Measurements from ENCODE around the gene FAM76A.

Gene FAM76A

DNA sequence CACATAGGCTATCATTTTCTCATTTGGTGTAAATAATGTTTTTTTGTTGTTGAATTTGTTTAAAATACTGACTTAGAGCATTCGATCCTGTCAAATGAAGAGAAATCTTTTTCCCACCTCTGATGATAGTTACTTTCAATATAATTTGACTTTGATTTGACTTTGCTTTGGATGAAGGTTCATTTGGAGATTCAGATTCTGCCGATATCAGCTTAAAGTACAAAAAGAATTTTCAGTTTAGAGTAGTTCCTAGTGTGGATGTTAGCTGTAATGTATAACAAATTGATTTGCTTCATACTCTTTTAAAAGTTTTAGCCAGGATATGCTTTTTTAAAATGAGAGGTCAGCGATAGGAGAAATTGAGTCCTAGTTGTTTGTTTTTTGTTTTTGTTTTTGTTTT, 57.2 kb downstream of the FAM76A start:
- TF ChIP-seq RAD21 (IDR thresholded peaks at IDR 0.05; ENCODE audit: low read depth) (no peak), YY1 (IDR thresholded peaks at IDR 0.05; ENCODE audit: low read depth) (no peak), FOXM1 (IDR thresholded peaks at IDR 0.05; ENCODE audit: borderline replicate concordance, low read depth) (no peak), ZBTB7A (IDR thresholded peaks at IDR 0.05; ENCODE audit: low read depth) (no peak), NFIC (IDR thresholded peaks at IDR 0.05) (no peak), TCF12 (IDR thresholded peaks at IDR 0.05; ENCODE audit: low read depth) (no peak), TEAD4 (IDR thresholded peaks at IDR 0.05) (no peak), CEBPB (IDR thresholded peaks at IDR 0.05) (no peak), EGR1 (IDR thresholded peaks at IDR 0.05) (no peak), TAF1 (IDR thresholded peaks at IDR 0.05; ENCODE audit: low read depth) (no peak), CREB1 (IDR thresholded peaks at IDR 0.05; ENCODE audit: low read depth) (no peak), EP300 (IDR thresholded peaks at IDR 0.05; ENCODE audit: borderline replicate concordance) (no peak)
- TF ChIP-seq, protein P1, sequence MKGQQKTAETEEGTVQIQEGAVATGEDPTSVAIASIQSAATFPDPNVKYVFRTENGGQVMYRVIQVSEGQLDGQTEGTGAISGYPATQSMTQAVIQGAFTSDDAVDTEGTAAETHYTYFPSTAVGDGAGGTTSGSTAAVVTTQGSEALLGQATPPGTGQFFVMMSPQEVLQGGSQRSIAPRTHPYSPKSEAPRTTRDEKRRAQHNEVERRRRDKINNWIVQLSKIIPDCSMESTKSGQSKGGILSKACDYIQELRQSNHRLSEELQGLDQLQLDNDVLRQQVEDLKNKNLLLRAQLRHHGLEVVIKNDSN (IDR thresholded peaks at IDR 0.05) = no peak
- TF ChIP-seq, protein P2, sequence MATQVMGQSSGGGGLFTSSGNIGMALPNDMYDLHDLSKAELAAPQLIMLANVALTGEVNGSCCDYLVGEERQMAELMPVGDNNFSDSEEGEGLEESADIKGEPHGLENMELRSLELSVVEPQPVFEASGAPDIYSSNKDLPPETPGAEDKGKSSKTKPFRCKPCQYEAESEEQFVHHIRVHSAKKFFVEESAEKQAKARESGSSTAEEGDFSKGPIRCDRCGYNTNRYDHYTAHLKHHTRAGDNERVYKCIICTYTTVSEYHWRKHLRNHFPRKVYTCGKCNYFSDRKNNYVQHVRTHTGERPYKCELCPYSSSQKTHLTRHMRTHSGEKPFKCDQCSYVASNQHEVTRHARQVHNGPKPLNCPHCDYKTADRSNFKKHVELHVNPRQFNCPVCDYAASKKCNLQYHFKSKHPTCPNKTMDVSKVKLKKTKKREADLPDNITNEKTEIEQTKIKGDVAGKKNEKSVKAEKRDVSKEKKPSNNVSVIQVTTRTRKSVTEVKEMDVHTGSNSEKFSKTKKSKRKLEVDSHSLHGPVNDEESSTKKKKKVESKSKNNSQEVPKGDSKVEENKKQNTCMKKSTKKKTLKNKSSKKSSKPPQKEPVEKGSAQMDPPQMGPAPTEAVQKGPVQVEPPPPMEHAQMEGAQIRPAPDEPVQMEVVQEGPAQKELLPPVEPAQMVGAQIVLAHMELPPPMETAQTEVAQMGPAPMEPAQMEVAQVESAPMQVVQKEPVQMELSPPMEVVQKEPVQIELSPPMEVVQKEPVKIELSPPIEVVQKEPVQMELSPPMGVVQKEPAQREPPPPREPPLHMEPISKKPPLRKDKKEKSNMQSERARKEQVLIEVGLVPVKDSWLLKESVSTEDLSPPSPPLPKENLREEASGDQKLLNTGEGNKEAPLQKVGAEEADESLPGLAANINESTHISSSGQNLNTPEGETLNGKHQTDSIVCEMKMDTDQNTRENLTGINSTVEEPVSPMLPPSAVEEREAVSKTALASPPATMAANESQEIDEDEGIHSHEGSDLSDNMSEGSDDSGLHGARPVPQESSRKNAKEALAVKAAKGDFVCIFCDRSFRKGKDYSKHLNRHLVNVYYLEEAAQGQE (IDR thresholded peaks at IDR 0.05; ENCODE audit: low read depth) = no peak
- TF ChIP-seq, protein P3, sequence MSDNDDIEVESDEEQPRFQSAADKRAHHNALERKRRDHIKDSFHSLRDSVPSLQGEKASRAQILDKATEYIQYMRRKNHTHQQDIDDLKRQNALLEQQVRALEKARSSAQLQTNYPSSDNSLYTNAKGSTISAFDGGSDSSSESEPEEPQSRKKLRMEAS (IDR thresholded peaks at IDR 0.05) = no peak

DNA sequence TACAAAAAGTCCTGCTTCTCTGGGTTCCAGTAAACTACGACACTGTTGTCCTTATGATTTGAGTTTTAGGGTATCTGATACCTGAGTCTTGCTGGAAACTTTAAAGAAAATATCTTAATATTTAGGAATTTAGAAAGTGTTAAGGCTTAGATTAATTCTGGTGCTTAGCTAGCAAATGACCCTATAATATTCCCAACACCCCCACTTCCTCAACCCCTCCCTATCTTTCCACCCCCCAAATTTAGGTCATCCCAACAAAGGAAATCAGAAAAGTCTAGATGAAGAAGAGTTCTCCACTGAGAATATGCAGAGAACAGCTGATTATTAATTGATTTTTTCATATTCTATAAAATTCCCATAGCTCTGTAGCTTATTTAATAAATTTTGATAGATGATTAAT, 58.9 kb downstream of the FAM76A start:
- TF ChIP-seq NFIC (IDR thresholded peaks at IDR 0.05) (no peak), EP300 (IDR thresholded peaks at IDR 0.05; ENCODE audit: borderline replicate concordance) (no peak), TAF1 (IDR thresholded peaks at IDR 0.05; ENCODE audit: low read depth) (no peak), ZBTB7A (IDR thresholded peaks at IDR 0.05; ENCODE audit: low read depth) (no peak), FOXM1 (IDR thresholded peaks at IDR 0.05; ENCODE audit: borderline replicate concordance, low read depth) (no peak), RAD21 (IDR thresholded peaks at IDR 0.05; ENCODE audit: low read depth) (no peak)
- TF ChIP-seq, protein P3 (IDR thresholded peaks at IDR 0.05) = no peak
- TF ChIP-seq, protein P1 (IDR thresholded peaks at IDR 0.05) = no peak
- TF ChIP-seq, protein P2 (IDR thresholded peaks at IDR 0.05; ENCODE audit: low read depth) = no peak

DNA sequence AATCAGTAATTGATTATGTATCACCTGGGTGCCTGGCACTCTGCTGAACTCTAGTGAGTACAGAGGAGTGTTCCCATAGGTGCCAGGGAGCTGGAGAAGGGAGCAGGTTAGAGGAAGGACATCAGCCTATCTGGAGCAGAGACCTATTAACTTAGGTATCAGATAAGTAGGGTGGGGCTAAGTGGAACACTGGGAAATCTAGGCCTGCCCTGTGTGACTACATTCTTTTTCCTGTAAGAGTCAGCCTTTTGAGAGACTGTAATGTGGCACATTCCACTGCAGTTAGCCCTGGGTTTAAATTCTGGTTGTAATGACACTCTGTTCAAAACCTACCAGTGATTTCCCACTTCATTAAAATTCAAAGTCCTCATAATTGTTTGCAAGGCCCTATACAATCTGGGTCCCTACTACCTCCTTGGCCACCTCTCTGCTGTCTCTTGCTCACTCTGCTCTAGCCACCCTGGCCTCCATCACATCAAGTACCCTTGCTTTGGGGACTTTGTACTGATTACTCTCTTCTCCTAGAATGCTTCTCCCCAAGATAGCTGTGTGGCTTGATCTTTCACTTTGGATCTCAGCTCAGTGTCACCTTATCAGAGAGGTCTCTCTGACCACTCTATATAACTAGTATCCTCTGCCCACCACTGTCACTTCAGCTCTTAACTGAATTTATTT, 60.2 kb downstream of the FAM76A start:
- TF ChIP-seq, protein P2 (IDR thresholded peaks at IDR 0.05; ENCODE audit: low read depth) = no peak
- TF ChIP-seq EGR1 (IDR thresholded peaks at IDR 0.05) (no peak), RAD21 (IDR thresholded peaks at IDR 0.05; ENCODE audit: low read depth) (no peak)

DNA sequence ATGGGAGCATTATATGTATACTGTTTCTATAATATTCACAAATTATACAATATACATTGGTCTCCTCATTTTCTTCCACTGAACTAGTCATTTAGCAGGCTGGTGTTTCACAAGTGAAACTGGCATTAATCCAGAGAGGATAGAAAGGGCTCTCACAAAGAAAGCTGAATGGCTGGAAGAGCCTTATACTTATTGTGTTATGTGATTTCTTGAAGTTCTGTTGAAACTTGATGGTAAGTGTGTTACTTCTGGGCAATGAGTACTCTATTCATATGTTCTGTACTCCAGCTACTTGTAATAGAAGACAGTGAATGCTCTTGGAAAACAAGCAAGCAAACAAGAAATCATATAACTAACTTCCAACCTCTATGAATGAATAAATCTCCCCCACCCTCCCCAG, 62.1 kb downstream of the FAM76A start:
- TF ChIP-seq YY1 (IDR thresholded peaks at IDR 0.05; ENCODE audit: low read depth) (no peak), RAD21 (IDR thresholded peaks at IDR 0.05; ENCODE audit: low read depth) (no peak), CREB1 (IDR thresholded peaks at IDR 0.05; ENCODE audit: low read depth) (no peak), TEAD4 (IDR thresholded peaks at IDR 0.05) (no peak), EGR1 (IDR thresholded peaks at IDR 0.05) (no peak), ZBTB7A (IDR thresholded peaks at IDR 0.05; ENCODE audit: low read depth) (no peak)

DNA sequence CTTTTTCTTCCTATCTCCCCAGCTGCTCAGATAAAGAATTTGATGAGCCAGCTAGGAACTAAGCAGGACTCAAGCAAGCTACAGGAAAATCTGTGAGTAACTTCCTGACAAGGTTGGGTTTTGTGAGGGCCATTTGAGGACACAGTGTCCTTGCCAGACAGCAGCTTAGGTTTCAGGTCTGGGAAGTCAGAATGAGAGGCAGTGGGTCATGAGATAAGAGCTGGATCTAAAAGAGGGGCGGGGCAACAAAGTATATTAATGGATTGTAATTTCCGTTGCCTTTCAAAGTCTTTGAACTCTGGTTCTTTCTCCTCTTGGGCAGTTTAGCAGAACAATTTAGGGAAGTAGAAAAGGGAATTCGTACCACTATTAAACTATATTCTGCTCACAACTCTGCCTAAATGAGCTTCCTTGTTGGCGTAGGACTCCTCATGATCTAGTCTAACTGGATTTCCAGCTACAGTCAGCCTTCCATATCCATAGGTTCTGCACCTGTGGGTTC, 63.8 kb downstream of the FAM76A start:
- TF ChIP-seq CEBPB (IDR thresholded peaks at IDR 0.05) = no peak
- TF ChIP-seq NFIC (IDR thresholded peaks at IDR 0.05) = no peak
- TF ChIP-seq, protein P3 (IDR thresholded peaks at IDR 0.05) = no peak
- TF ChIP-seq FOXM1 (IDR thresholded peaks at IDR 0.05; ENCODE audit: borderline replicate concordance, low read depth) = no peak
- no peak for TF ChIP-seq TEAD4 (IDR thresholded peaks at IDR 0.05)
- TF ChIP-seq YY1 (IDR thresholded peaks at IDR 0.05; ENCODE audit: low read depth) = no peak
- TF ChIP-seq EGR1 (IDR thresholded peaks at IDR 0.05) = no peak
- TF ChIP-seq CREB1 (IDR thresholded peaks at IDR 0.05; ENCODE audit: low read depth) = no peak
- TF ChIP-seq, protein P2 (IDR thresholded peaks at IDR 0.05; ENCODE audit: low read depth) = no peak
- TF ChIP-seq, protein P1 (IDR thresholded peaks at IDR 0.05) = no peak
- TF ChIP-seq TAF1 (IDR thresholded peaks at IDR 0.05; ENCODE audit: low read depth) = no peak
- TF ChIP-seq EP300 (IDR thresholded peaks at IDR 0.05; ENCODE audit: borderline replicate concordance) = no peak
- TF ChIP-seq RAD21 (IDR thresholded peaks at IDR 0.05; ENCODE audit: low read depth) = no peak
- TF ChIP-seq TCF12 (IDR thresholded peaks at IDR 0.05; ENCODE audit: low read depth) = no peak
- no peak for TF ChIP-seq ZBTB7A (IDR thresholded peaks at IDR 0.05; ENCODE audit: low read depth)
